Measurements from ENCODE around the gene PPP2R5C. TPM values are rescaled to one million over a fixed set of nuclear protein-coding genes. Genes with fewer than 3 reads are reported as not detected.

Gene PPP2R5C
- total RNA-seq, 1 experiment from 2014 or later: 93.0 TPM

DNA sequence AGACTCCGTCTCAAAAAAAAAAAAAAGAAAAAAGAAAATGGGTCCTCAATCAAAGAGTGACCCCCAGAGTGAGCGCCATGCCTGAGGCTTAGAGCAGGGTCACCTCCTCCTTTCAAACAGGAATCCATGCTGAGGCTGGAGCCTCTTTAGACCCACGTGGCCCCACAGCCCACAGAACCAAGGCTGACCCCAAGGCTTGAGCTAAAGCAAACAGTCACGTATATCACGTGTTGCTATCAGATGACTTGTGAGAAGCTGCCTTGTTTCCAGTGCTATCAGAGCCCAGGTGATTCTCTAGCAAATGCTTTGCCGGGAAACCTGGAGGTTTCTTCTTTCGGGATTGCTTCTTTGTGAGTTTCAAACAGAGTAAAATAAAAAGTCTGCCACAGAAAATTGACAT is 171.2 kb downstream of the PPP2R5C start:
- no peak overlapping the region for H2BK20ac ChIP-seq (ENCODE audit: low read depth, low read length, poor library complexity, severe bottlenecking)
- no peaks in the 10 kb centered on the region for H3K4me1 ChIP-seq (ENCODE audit: insufficient read depth, low read length)
- H2AFZ ChIP-seq (ENCODE audit: low read length): no peak overlapping the region
- TF ChIP-seq, protein P1, sequence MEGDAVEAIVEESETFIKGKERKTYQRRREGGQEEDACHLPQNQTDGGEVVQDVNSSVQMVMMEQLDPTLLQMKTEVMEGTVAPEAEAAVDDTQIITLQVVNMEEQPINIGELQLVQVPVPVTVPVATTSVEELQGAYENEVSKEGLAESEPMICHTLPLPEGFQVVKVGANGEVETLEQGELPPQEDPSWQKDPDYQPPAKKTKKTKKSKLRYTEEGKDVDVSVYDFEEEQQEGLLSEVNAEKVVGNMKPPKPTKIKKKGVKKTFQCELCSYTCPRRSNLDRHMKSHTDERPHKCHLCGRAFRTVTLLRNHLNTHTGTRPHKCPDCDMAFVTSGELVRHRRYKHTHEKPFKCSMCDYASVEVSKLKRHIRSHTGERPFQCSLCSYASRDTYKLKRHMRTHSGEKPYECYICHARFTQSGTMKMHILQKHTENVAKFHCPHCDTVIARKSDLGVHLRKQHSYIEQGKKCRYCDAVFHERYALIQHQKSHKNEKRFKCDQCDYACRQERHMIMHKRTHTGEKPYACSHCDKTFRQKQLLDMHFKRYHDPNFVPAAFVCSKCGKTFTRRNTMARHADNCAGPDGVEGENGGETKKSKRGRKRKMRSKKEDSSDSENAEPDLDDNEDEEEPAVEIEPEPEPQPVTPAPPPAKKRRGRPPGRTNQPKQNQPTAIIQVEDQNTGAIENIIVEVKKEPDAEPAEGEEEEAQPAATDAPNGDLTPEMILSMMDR (conservative IDR thresholded peaks at IDR 0.05): no peak
- Mint-ChIP-seq H3K27me3 (ENCODE audit: low read depth) (peaks cover 59% of the 10 kb centered on the region), H3K27ac (no peak overlapping the region; a peak in 1 of 7 replicates), H3K9me3 (no peaks in the 10 kb centered on the region; a peak in 1 of 5 replicates), H3K36me3 (ENCODE audit: insufficient read depth in 1 of 3, low read depth in 3 of 3) (no peaks in the 10 kb centered on the region; a peak in 1 of 7 replicates), H3K4me3 (no peak overlapping the region), H3K4me1 (peaks cover 0 to 2% of the 10 kb centered on the region in 2 experiments; a peak in 1 of 4 replicates)
- no peak overlapping the region for H3K9ac ChIP-seq (ENCODE audit: extremely low read depth, insufficient read length, low read length)
- WGBS (ENCODE audit: extremely low coverage, insufficient read length, low lambda C conversion rate): no CpG with 5 or more reads among the region's 7 CpGs
- H3K23ac ChIP-seq (ENCODE audit: insufficient read length, low read depth, low read length): no peak overlapping the region
- H4K5ac ChIP-seq (ENCODE audit: insufficient read length, low read depth, low read length): no peak overlapping the region
- H3K18ac ChIP-seq (ENCODE audit: insufficient read length, low read depth, low read length): no peak overlapping the region
- H3K56ac ChIP-seq (ENCODE audit: insufficient read length, low read depth, low read length): no peak overlapping the region
- no peak overlapping the region for H3K14ac ChIP-seq (ENCODE audit: insufficient read depth, low read length)
- no peak overlapping the region for H4K91ac ChIP-seq (ENCODE audit: insufficient read length, low read depth, low read length)
- H3K79me2 ChIP-seq (ENCODE audit: insufficient read depth, low read length): no peaks in the 10 kb centered on the region
- no peak overlapping the region for H2BK12ac ChIP-seq (ENCODE audit: insufficient read length, low read depth, low read length)
- H4K20me1 ChIP-seq (ENCODE audit: control insufficient read depth, insufficient read depth, insufficient read length): no peaks in the 10 kb centered on the region
- H3K27ac ChIP-seq (ENCODE audit: insufficient read length, low read depth, low read length): no peak overlapping the region
- H3K27me3 ChIP-seq (ENCODE audit: insufficient read depth, low read length): no peaks in the 10 kb centered on the region; the same call in 1 of the 2 replicates
- no peak overlapping the region for H3K4ac ChIP-seq (ENCODE audit: low read depth, low read length)
- no peak overlapping the region for H2AK5ac ChIP-seq (ENCODE audit: insufficient read length, low read length)
- no peak overlapping the region for H2BK15ac ChIP-seq (ENCODE audit: low read depth, low read length)
- no peaks in the 10 kb centered on the region for H3K79me1 ChIP-seq (ENCODE audit: insufficient read depth, low read depth, low read length, poor library complexity, severe bottlenecking)
- DNase-seq: no peak
- no peak overlapping the region for H3T11ph ChIP-seq (ENCODE audit: low read length)
- H2BK120ac ChIP-seq (ENCODE audit: low read depth, low read length, poor library complexity, severe bottlenecking): no peak overlapping the region
- no peak overlapping the region for H2BK5ac ChIP-seq (ENCODE audit: insufficient read length, low read length)
- H3K9me3 ChIP-seq (ENCODE audit: control insufficient read depth, low read depth, low read length): no peaks in the 10 kb centered on the region
- no peaks in the 10 kb centered on the region for H3K23me2 ChIP-seq (ENCODE audit: insufficient read length, low read depth, low read length, poor library complexity, severe bottlenecking)
- no peak overlapping the region for H4K8ac ChIP-seq (replicated peaks; ENCODE audit: insufficient read length, low read depth, low read length)
- H3K4me2 ChIP-seq (ENCODE audit: insufficient read depth, insufficient read length, low read length): no peak overlapping the region
